Measurements from ENCODE around the gene FEZF2.

The FEZF2 gene

GRCh38 chr3:62373215-62373614 is at the start of gene FEZF2:
FEZF2 (minus strand) TSS chr3:62373550; CDS start chr3:62372868, 682 bp downstream.
- no peak for DNase-seq (ENCODE audit: low read depth, low spot score)

- no peak for DNase-seq (ENCODE audit: low read depth, low spot score)
Measured at GRCh38 chr3:62421207-62421606, 47.9 kb upstream of the FEZF2 start.

DNA sequence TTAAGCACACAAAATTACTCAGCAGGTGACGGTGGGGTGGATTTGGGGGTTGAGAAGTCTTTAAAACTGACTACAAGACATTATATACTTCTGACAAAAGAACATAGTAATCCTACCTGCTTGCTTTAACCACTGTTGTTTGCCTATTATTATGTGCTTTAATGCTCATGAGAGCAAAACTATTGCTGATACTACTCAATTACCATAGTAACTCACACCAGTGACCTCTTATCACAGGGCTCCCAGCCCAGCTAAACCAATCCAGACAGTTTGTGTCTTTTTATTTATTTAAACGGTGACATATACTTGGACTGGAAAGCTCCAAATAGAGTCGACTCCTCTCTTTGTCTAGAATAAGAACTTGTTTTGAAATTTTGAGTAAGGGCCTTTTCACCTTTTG is 42.8 kb upstream of the FEZF2 start:
- no peak for DNase-seq (ENCODE audit: low read depth, low spot score)

GRCh38 chr3:62415312-62415801 is 42.0 kb upstream of the FEZF2 start:
- DNase-seq (ENCODE audit: low read depth, low spot score): no peak

- DNase-seq (ENCODE audit: low read depth, low spot score): no peak
Measured at GRCh38 chr3:62414786-62415185, 41.4 kb upstream of the FEZF2 start.

DNA sequence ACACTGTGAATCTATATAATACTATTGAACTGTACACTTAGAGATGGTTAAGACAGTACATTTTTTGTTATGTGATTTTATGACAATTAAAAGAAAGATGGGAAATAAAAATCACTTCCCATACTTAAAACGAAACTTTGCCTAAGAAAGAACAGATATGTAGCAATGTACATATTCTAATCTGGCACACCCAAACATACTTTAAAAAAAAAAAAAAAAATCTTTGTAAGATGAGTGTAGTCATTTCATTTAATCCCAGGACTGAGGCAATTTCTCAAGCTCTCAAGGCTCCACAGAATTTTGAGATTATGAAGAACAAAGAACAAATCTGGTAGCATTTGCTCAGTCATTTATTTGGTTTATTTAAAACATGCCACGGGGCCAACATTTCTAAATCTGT is 40.3 kb upstream of the FEZF2 start:
- DNase-seq (ENCODE audit: low read depth, low spot score): no peak

DNA sequence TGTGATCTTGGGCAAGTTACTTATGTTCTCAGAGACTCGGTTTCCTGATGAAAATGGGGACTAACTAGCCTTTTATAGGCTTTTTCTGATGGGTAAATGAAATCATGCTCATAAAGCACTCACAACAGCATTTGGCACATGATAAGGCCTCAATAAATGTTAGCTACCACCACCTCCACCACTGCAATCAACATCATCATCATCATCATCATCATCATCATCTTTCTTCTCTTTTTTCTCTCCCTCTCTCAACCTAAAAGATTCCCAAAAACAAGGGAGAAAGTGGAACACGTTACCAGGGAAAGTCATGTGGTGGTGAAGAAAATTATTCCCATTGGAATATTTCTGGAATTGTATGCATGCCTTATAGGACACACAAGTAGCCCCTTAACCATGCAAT is 33.6 kb upstream of the FEZF2 start:
- no peak for DNase-seq (ENCODE audit: low read depth, low spot score)

DNA sequence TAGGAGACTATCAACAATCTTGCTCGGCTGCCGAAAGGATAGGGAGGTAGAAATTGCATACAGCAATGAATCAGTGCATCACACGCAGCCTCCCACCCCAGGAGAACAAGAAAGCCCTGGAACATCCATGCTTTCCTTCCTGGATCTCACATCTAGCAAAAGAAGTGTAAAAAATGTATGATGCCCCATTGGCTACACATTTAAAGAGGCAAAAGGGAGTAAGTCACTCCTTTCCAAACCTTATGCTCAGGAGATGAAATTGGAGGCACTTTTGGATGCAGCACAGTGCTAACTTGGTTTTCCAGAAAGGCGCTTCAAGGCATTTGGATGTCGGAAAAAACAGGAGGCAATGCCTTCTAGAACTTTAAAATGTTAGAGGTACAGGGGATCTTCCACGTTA is 32.2 kb upstream of the FEZF2 start:
- no peak for DNase-seq (ENCODE audit: low read depth, low spot score)

DNA sequence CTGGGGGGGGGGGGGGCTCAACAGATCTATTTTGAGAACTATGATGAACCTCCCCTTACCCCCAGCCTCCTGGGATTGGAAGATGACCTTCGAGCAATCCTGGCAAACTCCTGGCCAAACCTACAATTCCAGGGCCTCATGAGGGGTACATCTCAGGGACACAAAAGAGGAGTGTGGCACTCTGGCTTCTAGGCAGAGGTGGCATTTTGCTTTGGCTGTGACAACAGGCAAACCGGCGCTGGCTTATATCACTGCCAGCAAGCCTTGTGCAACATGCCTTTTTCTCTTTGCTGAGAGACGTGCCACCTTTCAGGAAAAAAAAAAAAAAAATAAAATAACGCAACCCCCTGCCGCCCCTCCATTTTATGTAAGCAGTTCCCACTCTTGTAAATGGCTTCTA is 31.8 kb upstream of the FEZF2 start:
- DNase-seq (ENCODE audit: low read depth, low spot score): no peak

DNA sequence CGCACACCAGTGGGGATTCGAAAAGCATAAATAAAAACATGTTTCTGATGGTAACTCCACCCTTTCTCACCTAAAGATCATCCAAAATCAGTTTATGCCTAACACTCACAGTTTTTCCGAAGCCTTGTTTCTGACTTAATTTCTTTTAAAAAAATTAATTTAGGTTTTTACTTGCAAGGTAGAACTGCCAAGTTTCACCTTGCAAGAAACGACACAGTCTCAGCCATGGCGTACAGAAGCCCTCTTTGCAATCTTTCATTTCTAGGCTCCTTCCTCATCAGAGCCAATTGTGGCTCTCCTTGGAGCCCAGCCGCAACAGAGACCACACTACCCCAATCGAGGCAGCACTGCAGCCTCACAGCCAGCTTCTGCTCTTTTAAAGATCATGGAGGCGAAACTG is 31.0 kb upstream of the FEZF2 start:
- no peak for DNase-seq (ENCODE audit: low read depth, low spot score)

DNA sequence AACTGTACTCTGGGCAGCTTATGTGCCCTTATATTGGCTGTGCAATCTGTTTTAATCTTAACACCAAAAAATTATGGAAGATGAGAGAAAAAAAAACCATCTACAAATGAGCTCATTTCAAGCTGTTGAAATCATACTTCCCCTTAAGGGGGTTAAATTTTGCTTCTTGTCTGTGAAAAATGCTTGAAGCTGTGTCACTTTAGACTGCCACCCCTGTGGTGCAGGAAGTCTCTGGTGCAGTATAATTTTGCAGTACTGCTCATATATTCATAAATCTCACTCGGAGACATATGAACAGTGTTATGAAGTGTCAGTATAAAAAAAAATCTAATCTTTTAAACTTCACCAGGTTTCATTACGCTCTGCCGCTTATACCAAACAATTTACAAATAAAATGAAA is 30.4 kb upstream of the FEZF2 start:
- DNase-seq (ENCODE audit: low read depth, low spot score): no peak

GRCh38 chr3:62392626-62393292 is 19.4 kb upstream of the FEZF2 start:
- no peak for DNase-seq (ENCODE audit: low read depth, low spot score)

- no peak for DNase-seq (ENCODE audit: low read depth, low spot score)
Measured at GRCh38 chr3:62387251-62387650, 13.9 kb upstream of the FEZF2 start.

DNA sequence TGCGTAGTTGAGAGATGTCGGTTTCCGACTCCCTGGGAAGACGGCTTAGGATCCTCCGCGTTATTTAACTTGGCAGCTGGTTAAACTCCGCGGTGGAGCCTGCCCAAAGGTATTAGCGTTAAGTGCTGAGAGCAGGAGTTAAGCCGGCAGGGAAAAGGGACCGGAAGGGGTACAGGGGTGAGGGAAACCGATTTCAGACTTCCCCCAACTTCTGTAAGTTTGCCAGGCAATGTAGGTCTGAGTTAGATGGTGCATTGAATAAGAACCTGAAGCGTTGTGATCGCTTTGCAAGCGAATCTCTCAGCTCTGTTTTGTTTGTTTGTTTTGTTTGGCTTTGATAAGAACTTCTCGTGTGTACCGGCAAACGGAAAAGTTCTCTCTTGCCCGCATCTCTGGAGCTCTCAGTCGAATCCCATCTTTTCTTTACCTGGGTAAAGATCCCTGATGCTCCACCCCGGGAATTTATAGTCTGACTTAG is 6.0 kb upstream of the FEZF2 start:
- DNase-seq (ENCODE audit: low read depth, low spot score): no peak

DNA sequence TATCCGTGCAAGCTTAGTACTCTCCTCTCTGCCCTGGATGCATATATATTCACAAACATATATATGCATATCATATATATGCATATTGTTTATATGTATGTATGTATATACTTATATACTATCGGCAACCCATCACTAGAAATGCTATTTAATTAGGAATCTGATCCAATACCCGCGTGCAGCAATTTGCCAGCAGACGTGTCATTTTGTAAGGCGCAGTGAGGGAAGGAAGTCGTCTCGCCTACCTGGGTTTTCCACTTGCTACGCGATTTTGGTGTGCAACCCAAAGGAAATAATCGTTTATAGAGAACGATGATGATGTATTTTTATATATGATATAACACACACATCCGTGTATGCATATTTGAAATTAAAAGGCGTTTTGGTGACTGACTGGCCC is 5.6 kb upstream of the FEZF2 start:
- no peak for DNase-seq (ENCODE audit: low read depth, low spot score)

GRCh38 chr3:62378311-62378789 is 5.0 kb upstream of the FEZF2 start:
- no peak for DNase-seq (ENCODE audit: low read depth, low spot score)

- DNase-seq (ENCODE audit: low read depth, low spot score): no peak
Measured at GRCh38 chr3:62376906-62377877, 3.8 kb upstream of the FEZF2 start.

GRCh38 chr3:62376454-62376720 is 3.0 kb upstream of the FEZF2 start:
- DNase-seq (ENCODE audit: low read depth, low spot score): no peak

GRCh38 chr3:62375655-62376453 is 2.5 kb upstream of the FEZF2 start:
- no peak for DNase-seq (ENCODE audit: low read depth, low spot score)

- DNase-seq (ENCODE audit: low read depth, low spot score): no peak
Measured at GRCh38 chr3:62374341-62375218, 1.2 kb upstream of the FEZF2 start.

All from brain pericyte (primary cell).